Inferior parietal cortex (tissue), 1 donor: ENCODE measurements around the gene TTC32.
"Not testable (repeated sequence)": the region's sequence is repeated elsewhere in the genome, so short reads cannot be mapped to it uniquely, and the experiment has no call there.

Source experiments
- DNase-seq: peaks from one replicate; pipeline ENCODE4 v3.0.0-alpha.2; 2016; ENCODE audit errors: extremely low spot score

Gene TTC32

DNA sequence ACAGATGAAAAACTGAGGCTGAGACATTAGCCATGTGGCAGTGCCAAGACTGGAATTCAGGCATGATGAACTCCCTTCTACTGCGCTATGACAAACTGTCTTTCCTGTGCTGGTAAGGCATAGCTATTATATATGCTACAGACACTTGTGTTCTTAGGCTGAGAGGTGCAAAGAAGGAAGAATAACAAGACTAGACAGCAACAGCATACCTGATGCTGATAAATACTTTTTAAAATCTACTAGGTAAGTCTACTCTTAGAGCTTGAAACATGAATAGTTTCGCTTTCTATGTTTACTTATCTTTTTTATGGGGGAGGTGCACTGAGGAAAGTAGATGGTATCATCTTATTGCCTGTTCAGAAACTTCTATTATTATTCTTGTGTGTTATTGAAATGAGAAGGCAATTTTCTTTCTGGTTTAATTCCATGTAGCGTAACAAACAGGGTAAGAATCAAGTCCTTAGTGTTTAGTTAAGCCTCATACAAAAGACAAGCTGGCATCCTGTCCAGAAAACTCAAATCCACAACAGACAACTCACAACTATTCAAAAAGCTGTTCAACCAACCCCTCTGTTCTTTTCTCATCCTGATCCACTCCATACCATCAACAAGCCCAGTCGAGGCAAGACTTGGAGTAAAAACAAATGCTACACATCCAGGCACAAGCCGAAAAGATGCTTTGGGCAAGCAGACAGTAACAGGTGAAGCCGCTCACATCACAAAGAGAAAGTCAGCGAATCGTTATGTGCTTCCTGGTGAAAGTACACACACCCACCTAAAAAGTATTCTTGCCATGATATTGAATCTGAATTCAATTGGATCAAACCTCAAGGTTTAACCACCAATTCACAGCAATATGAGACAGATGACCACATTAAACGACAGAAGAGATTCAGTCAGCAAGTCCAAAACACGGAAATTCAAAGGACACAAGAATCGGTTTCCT is 1.5 kb downstream of the TTC32 start:
- DNase-seq, result no peak

DNA sequence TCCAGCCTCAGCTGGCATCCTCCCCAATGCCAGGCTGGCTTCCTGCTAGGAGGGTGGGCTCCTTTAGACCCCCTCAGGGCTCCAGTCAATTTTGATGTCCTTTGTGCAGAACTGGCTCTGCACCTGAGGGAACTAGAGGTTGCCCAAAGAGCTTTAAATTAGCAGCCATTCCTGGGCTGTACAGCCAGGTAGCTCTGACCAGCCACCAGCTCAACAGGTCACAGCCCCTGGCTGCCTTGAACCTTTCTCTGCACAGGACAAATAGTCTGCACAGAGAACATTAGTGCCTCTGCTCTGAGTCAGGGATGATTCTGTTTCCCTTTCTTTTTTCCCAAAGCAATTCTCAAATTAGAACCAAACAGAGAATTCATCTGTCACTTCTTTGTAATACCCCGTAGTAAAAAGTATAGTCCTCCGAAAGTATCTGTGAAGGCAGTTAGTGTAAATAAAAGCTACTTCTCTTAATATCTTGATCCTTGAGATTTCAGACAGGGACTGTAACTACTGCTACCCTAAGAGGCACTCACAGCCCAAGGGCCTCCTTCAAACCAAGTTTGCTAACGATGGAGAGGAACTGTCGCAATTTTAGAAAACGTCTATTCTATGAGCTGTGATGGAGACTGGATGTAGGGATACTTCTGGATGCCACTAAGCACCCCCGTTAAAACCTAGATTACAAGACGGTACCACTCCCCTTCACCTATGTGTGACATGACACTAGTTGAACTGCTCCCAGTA is 3.0 kb downstream of the TTC32 start:
- DNase-seq, result no peak

DNA sequence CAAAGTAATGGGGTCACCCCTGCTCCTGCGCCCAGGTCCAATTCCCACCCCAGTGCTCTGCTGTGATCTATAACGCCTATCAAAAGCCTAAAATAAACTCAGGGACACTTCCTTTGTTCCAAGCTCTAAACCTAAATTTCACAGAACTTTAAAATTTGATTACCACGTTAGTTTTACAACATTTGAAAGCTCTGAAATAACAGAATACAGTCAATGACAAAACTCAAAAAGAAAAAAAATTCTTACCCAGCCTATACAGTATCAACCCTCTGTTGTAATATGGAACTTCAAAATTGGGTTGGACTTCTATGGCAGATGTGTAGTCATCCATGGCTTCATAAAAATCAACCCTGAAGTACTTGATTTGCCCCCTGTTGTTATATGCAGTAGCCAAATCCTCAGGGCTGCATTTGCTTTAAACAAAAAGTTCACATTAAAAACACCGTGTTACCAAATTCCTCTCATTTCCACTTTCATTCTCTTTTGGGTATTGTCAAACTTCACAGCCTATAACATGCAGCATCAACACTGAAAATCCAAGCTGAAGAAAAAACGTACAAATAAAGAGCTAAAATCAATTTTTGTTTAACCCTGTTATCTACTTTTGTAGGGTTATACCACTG is 4.0 kb downstream of the TTC32 start:
- DNase-seq, result no peak

DNA sequence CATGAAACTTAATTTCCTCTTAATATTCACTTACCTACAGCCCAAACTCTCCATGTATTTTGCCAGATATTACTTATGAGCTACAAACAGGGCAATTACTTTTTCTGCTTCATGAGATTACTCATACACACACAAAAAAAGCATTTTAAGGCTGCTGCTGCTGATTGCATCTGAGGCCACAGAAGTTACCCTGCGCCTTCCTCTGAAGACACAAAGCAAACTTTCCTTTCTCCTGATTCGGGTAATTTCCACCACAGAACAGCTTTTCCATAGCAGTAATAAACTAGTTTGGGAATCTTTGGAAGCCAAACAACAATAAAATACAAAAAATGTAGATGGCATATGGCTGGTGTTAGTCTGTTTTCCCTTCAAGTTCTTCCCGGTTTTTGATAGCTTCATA is 6.2 kb downstream of the TTC32 start:
- no peak for DNase-seq

DNA sequence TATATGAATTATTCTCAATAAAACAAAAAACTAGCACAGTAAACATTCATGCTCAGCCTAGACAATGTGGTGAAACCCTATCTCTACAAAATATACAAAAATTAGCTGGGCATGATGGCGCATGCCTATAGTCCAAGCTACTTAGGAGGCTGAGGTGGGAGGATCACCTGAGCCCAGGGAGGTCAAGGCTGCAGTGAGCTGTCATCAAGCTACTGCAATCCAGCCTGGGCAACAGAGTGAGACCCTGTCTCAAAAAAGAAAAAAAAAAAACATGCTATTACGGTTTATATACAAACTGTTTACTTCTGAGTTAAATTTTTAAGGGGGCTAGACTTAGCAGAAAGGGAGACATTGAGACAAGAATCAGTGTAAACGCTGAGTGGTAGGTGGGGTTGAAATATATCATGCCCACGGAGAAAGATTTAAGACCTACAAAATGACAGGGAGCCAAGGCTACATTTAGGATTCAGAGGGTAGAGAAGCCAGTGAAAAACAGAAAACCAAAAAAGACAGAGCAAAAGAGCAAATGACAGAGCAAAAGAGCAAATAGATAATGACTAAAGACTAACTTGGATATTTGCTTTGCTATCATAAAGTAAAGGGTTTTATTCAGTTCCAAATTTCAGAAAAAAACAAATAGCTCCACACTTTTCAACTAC is 7.5 kb downstream of the TTC32 start:
- DNase-seq, result no peak

DNA sequence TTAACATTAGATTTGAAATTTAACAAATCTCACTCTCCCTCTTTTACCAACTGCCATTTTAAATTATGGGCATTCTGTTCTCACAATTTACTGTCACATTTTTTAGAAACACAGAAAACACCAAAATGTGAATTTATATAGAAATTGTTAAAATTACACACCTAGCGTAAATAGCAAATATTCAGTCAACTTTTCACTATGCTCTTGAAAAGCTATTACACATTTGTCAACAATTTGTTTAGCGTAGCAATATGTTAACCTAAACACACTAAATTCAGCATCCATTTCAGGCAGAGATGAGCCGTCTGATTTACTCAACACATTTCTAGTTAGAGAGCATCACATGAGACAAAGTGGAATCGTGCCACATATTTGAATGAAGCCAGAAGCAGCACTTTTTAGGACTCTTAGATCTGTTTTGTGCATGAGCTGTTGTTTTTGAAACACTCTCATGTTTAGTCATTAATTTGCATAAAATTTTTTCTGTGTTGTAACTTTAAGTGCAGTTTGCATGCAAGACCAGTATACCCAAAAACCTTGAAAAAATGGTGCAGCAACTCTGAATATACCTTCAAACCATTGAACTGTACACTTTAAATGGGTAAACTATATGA is 8.2 kb downstream of the TTC32 start:
- no peak for DNase-seq

DNA sequence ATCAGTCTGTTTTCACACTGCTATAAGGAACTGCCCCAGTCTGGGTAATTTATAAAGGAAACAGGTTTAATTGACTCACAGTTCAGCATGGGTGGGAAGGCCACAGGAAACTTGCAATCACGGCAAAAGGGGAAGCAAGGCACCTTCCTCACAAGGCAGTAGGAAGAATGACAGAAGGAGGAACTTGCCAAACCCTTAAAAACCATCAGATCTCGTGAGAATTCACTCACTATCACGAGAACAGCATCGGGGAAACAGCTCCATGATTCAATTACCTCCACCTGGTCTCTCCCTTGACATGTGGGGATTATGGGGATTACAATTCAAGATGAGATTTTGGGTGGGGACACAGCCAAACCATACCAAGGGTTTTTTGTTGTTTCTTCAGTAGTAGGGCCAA is 9.8 kb downstream of the TTC32 start:
- not testable (repeated sequence) for DNase-seq

DNA sequence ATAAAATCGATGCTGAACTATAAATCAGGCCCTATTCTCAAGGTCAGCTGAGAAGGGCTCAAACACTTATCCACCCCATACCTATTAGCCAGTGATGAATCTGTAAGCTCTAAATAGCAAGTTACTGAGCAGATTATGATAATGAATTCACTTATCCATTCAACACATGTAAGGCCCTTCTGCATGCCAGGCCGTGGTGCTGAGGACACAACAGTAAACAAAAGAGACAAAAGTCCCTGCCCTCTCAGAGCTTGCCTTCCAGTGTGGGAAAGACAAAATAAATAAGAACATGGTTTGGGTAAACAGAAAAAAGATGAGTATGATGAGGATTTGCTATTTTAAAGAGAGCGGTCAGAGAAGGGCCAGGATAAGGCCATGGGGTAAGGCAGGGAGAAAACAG is 11.7 kb downstream of the TTC32 start:
- DNase-seq, result no peak

DNA sequence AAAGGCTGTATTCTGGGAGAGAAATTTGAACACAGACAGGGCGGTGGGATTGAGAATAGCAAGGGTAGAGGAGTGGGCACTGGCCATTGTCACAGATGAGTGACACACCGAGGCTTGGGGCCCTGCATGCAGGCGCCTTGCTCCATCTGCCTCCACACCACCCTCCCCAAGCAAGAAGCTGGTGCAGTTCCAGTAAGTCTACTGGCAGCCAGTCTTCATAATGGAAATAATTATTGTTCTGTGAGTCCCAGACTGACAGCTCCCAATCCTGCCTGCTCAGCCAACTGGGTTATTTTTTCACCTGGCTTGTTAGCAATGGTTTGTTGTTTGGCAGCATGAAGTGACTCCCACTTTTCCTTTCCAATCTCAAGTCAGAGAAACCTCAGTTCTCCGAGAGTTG is 13.0 kb downstream of the TTC32 start:
- DNase-seq, result no peak

DNA sequence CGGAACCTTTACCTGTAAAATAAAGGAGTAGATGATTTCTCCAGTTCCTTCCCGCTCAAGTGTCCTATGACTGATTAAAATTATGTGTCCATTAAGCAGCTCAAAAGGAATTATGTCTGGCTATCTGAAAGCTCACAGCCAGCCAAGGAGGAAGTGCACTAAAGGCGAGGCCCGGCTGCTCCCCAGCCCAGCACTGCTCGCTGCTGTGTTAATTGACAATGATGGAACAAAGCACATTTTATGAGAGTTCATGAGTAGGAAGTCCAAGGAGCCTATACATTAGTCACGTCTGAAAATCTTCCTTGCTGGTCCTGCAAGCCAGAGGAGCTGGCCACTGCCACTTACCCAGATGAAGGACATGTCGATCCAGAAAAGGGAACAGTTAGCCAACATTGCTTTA is 14.3 kb downstream of the TTC32 start:
- no peak for DNase-seq

DNA sequence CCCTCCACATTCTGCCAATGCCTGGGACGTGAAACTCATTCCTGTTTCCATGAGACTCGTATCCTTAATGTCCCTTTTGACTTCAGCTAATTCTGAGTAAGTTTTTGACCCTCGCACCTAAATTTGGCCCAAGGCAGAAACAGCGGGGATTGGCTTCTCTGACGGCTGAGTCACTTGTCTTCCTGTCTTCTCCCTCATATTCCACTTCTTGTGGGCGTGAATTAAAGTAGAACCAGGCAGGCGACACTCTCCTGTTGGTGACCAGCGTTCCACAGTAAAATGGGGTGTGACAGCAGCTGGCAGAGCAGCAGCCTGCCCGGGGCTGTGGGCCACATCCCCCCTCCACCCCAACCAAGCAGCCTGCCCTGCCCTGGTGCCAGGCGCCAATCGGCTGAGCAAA is 15.5 kb downstream of the TTC32 start:
- DNase-seq, result no peak

DNA sequence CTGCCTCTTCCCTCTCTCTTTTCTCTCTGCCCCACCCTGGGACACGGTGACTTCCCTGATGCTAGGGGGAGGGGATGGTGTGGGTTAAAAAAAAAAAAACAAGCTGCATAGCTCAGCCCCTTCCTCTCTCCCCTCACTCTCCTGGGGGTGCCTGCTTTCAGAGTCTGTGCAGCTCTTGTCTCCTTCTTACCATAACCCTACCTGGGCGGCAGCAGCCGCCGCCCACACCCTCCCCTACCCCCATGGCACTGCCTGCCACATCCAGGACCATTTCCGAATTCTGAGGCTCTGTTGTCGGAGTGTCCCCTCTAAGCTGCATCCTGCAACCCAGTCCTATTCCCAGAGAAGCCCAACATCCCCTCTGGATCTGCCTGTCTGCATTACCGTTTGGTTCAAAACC is 16.0 kb downstream of the TTC32 start:
- DNase-seq, result no peak

DNA sequence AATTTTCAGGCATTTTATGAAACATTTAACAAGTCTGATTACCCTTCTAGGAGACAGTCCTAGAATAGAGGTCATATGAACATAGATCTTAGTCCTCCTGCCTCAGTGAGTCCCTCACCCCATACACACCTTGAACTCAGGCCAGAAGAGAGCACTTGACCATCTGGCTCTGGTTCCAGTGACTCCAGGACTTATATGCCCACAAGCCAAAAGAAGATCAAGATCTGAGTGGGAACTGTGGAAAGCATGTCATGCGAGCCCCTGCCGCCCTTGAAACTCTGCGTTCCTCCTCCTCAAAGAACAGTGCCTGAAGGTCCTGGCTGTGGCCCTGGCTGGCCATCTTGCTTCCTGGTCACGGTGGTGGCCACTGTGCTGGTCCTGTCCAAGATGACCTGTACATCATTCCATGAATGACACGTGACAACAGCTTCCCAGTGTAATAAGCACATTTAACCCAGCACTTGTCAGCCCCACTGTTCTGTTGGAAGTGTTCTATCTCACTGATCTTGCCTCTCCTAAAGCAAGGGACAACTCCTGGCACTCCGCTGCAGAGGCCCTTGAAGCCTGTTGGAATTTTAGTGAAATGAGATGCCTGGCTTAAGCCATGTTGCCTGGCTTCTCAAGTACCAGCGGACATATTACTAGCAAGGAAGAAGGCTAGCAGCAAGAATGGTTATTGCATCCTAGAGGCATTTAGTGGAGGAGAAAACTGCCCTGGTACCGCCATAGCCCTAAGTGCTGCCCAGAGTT is 17.6 kb downstream of the TTC32 start:
- no peak for DNase-seq

DNA sequence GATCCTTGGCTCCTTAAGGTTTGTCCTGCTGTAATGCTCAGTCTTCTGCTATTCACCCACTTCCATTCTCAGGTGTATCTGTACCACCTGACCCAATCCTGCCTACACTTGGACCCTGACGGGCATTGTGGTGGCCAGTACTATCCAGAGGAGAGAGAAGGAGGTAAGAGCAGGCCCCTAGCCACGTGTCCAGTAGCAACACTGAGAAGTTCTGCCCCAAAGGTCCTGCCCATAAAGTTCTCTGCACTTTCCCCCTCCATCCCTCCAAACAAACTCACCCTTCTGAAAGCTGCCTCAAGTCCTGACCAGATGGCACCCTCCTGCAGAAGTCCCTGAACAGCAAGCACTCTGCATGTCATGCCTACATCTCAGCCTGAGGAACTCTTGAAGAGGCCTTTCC is 18.3 kb downstream of the TTC32 start:
- DNase-seq, result no peak

DNA sequence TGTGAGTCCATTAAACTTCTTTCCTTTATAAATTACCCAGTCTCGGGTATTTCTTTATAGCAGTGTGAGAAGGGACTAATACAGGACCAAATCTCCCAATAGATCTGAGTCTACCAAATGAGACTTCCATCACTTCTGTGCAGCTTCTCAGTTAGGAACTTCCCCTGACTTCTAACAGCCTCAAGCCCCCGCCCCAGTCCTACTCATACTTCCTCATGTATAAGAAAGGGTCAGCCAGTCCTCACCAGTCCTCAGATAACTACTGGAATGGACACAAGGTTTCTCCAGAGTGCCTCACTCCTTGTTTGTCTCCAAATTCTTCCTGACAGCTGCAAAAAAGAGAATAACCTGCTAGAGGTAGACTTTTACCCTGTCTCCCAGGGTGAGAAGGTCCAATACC is 19.5 kb downstream of the TTC32 start:
- no peak for DNase-seq

DNA sequence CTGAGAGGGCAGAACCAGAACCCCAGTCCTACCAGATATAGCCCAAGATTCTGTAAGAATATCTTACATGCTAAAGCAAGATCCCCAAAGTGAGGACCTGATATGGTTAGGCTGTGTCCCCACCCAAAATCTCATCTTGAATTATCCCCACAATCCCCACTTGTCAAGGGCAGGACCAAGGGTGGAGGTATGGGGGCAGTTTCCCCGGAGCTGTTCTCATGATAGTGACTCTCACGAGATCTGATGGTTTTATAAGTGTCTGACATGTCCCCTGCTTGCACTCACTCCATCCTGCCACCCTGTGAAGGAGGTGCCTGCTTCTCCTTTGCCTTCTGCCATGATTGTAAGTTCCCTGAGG is 19.9 kb downstream of the TTC32 start:
- no peak for DNase-seq

DNA sequence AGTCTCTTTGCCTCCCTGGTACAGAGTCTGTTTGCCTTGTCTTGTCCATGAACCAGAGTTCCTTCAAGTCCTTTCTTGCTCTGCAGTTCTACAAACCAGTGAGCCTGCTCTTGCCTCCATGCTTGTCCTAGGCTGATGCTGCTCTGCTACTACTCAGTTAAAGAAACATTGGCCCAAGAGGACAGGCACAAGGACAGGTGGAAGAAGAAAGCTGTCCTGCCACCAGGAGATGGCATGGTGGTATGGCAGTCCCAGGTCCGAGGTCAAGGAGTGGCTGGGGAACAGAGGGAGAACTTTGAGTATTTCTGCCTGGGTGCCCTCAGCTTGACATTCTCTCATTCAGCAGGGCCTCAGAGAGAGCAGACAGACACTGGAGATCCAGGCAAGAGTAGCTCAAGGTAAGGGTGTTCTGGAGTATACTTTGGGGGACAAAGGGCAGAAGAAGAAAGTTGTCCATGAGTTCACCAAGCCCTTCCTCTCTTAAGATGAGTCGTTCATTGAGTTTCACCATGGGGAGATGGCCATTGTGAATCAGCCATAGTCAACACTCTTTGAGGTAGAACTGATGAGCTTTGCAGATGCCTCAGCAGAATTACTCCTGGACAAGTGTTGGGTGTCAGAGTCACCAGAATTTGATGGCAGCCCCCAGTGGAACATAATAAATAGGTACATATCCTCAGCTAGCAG is 20.4 kb downstream of the TTC32 start:
- no peak for DNase-seq

DNA sequence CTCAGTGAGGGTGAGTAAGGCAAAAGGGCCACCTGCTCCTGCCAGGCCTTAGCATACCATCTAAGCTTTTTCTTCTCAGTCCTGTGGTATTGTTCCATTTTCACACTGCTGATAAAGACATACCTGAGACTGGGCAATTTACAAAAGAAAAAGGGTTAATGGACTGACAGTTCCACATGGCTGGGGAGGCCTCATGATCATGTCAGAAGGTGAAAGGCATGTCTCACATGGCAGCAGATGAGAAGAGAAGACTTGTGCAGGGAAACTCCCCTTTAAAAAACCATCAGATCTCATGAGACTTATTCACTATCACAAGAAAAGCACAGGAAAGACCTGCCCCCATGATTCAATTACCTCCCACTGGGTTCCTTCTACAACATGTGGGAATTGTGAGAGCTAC is 21.6 kb downstream of the TTC32 start:
- not testable (repeated sequence) for DNase-seq

DNA sequence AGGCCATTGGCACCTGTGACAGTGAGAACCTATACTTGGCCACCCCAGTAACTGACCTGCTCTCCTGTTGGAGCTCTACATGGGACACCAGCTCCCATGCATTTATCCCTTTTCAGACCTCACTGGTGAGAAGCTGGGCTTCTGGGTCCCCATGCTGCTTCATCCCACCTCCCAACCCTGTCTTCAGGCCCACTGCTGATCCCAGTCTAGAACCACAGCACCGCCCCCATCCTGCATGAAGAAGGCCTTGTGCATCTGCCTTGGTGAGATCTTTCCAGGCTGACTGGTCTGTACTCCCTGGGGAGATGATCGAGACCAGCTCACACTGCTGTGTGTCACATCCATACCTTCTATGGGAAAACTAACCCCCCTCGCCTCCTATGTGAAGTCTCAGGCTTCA is 22.7 kb downstream of the TTC32 start:
- no peak for DNase-seq

DNA sequence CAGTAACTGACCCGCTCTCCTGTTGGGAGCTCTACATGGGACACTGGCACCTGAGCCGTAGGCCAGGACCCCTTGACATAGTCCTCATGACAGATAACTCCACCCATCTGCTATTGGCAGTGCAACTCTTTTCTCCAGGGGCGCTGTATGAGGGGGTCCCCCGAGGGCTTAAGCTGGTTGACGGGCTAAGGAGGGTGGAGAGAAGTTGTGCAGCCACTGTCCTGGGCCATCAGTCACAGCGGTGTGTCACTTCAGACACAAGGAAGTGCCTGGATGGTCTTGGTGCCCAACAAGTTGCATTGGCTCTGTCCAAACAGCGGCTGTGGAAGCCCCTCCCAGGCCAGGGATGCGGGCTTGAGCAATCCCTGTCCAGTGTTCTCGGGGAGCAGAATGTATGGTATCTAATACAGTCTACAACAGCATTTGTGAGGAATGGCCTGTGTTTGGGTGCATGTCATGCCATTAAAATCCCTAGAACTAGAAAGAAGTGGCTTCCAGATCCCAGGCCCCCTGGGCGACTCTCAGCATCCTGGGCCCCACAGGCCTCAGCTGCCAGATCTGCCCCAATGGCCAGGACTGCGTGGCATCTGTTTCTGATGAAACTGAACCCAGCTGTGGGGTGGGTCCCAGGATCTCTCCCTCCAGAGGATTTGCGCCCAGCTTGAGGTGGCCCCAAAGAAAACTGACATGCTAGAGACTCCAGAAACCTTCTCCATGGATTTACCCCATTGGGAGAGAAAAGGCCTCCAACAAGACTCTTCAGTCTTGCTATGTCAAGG is 23.3 kb downstream of the TTC32 start:
- DNase-seq, result no peak
